ENCODE results near the gene TMEM232. TPM values are rescaled to one million over a fixed set of nuclear protein-coding genes. Genes with fewer than 3 reads are reported as not detected.

TMEM232 gene
- polyA plus RNA-seq, 1 experiment: 0.12 TPM

DNA sequence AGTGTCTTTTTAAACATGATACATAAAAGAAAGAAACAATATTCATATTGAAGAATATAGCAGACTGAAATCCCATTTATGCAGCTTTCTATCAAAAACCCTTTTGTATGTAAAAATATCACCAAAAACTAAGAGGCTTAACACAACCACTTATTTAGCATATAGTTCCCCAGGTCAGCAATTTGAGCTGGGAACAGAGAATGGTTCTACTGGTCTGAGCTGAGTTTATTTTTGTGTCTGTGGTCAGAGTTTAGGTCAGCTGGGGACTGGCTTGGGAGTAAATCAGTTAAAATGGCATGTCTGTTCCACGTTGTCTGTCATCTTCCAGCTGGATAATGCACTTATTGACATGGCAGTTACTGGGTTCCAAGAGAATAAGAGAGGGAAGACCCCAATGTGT lies 165.0 kb downstream of the TMEM232 start:
- Histone ChIP-seq H3K27me3 (ENCODE audit: control insufficient read depth, insufficient read depth, low read length) (no peaks in the 10 kb centered on the region), H3K4me3 (ENCODE audit: low read depth, low read length) (no peak overlapping the region), H3K36me3 (ENCODE audit: control insufficient read depth, insufficient read depth, low read length) (no peaks in the 10 kb centered on the region)
- TF ChIP-seq, protein P1, sequence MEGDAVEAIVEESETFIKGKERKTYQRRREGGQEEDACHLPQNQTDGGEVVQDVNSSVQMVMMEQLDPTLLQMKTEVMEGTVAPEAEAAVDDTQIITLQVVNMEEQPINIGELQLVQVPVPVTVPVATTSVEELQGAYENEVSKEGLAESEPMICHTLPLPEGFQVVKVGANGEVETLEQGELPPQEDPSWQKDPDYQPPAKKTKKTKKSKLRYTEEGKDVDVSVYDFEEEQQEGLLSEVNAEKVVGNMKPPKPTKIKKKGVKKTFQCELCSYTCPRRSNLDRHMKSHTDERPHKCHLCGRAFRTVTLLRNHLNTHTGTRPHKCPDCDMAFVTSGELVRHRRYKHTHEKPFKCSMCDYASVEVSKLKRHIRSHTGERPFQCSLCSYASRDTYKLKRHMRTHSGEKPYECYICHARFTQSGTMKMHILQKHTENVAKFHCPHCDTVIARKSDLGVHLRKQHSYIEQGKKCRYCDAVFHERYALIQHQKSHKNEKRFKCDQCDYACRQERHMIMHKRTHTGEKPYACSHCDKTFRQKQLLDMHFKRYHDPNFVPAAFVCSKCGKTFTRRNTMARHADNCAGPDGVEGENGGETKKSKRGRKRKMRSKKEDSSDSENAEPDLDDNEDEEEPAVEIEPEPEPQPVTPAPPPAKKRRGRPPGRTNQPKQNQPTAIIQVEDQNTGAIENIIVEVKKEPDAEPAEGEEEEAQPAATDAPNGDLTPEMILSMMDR (IDR thresholded peaks at IDR 0.05; ENCODE audit: insufficient read depth, low read depth, low read length): no peak
- CTCF ChIA-PET: no interaction called here
- DNase-seq (ENCODE audit: low read depth): no peak
- POLR2A ChIA-PET: no interaction called here

DNA sequence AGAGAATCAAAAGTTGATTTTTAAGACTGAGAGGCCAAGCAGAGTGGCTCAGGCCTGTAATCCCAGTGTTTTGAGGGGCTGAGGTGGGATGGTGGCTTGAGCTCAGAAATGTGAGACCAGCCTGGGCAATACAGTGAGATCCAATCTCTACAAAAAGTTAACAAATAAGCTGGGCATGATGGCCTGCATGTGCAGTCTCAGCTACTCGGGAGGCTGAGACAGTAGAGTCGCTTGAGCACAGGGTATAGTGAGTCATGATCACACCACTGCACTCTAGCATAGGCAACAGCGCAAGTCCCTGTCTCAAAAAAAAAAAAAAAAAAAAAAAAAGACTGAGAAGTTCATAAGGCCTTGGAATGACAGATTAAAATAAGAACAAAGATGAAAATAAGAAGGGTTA lies 177.2 kb downstream of the TMEM232 start:
- CTCF ChIA-PET: no interaction called here
- TF ChIP-seq, protein P1 (IDR thresholded peaks at IDR 0.05; ENCODE audit: insufficient read depth, low read depth, low read length): no peak

GRCh38 chr5:110548171-110548570 lies 178.3 kb downstream of the TMEM232 start:
- TF ChIP-seq, protein P1 (IDR thresholded peaks at IDR 0.05; ENCODE audit: insufficient read depth, low read depth, low read length): no peak
- CTCF ChIA-PET: interaction anchor here (0.6 kb wide), 1 partner anchor 115 kb away, joined by 4 read pairs; no protein-coding TSS in a partner anchor
- Histone ChIP-seq H3K27me3 (ENCODE audit: control insufficient read depth, insufficient read depth, low read length) (no peaks in the 10 kb centered on the region), H3K36me3 (ENCODE audit: control insufficient read depth, insufficient read depth, low read length) (no peaks in the 10 kb centered on the region), H3K4me3 (ENCODE audit: low read depth, low read length) (no peak overlapping the region)
- POLR2A ChIA-PET: no interaction called here
- no peak for DNase-seq (ENCODE audit: low read depth)

More for the DNA sequence above, 177.2 kb downstream of the TMEM232 start:
- no peaks in the 10 kb centered on the region for H3K36me3 ChIP-seq (ENCODE audit: control insufficient read depth, insufficient read depth, low read length)
- DNase-seq (ENCODE audit: low read depth): no peak
- POLR2A ChIA-PET: no interaction called here
- H3K27me3 ChIP-seq (ENCODE audit: control insufficient read depth, insufficient read depth, low read length): no peaks in the 10 kb centered on the region
- H3K4me3 ChIP-seq (ENCODE audit: low read depth, low read length): no peak overlapping the region

DNA sequence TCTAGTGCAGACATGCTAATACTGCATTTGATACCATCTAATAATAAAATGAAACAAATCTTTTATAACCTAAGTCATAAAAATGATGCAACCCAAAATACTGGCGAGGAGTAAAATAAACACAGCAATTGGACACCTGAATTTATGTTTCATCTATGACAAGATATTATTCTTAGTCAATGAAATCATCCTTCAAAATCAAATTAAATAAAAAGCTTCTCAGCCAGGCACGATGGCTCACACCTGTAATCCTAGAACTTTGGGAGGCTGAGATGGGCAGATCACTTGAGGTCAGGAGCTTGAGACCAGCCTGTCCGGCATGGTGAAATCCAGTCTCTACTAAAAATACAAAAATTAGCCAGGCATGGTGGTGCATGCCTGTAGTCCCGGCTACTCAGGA lies 179.0 kb downstream of the TMEM232 start:
- POLR2A ChIA-PET: no interaction called here
- TF ChIP-seq, protein P1 (IDR thresholded peaks at IDR 0.05; ENCODE audit: insufficient read depth, low read depth, low read length): no peak
- DNase-seq (ENCODE audit: low read depth): no peak
- no peaks in the 10 kb centered on the region for H3K36me3 ChIP-seq (ENCODE audit: control insufficient read depth, insufficient read depth, low read length)
- H3K4me3 ChIP-seq (ENCODE audit: low read depth, low read length): no peak overlapping the region
- H3K27me3 ChIP-seq (ENCODE audit: control insufficient read depth, insufficient read depth, low read length): no peaks in the 10 kb centered on the region
- CTCF ChIA-PET: interaction anchor here (0.6 kb wide), 1 partner anchor 115 kb away, joined by 4 read pairs; no protein-coding TSS in a partner anchor

DNA sequence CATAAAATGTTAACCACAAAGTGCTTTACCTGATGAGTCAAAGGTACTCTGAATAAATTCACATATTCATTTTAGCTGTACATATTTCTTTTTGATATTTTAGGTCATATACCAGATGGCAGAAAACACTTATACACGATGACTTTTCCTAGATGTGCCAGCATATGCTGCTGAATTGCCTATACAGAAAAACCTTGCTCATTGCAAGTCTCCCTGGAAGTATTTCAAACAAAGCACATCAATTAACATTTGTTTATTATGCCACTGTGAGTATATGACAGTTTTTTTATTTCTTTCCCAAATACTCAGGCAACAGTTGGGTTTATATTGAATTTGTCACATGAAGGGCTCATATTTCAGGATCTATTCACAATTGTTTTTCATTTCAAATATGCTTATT lies 180.8 kb downstream of the TMEM232 start:
- Histone ChIP-seq H3K36me3 (ENCODE audit: control insufficient read depth, insufficient read depth, low read length) (no peaks in the 10 kb centered on the region), H3K4me3 (ENCODE audit: low read depth, low read length) (no peak overlapping the region), H3K27me3 (ENCODE audit: control insufficient read depth, insufficient read depth, low read length) (no peaks in the 10 kb centered on the region)
- DNase-seq (ENCODE audit: low read depth): no peak
- ChIA-PET CTCF (no interaction called here), POLR2A (no interaction called here)
- TF ChIP-seq, protein P1 (IDR thresholded peaks at IDR 0.05; ENCODE audit: insufficient read depth, low read depth, low read length): no peak

Measured in BJ (cell line).